MM.1S (cell line): ENCODE measurements around the gene FLYWCH2.

Experiments
- EZH2 ChIP-seq: fragments of 300-600 bp; sonication (generic); optimal IDR thresholded peaks from 2 replicates; pipeline ENCODE3; 2017; ENCODE audit warnings: low read depth, mild to moderate bottlenecking, antibody characterized with exemption, low read length, mixed read lengths
- EZH2phosphoT487 ChIP-seq: fragments of 300-600 bp; sonication (generic); IDR thresholded peaks from 2 replicates; pipeline ENCODE4 v1.6.1; 2018; ENCODE audit warnings: antibody characterized with exemption, low read length
- TF ChIP-seq, protein P1 (sequence below): fragments of 300-600 bp; sonication (generic); IDR thresholded peaks from 2 replicates; pipeline ENCODE4 v1.5.1; 2016; ENCODE audit warnings: antibody characterized with exemption, low read length, mixed read lengths

GRCh38 chr16:2834968-2835367 is 48.0 kb upstream of the FLYWCH2 start:
- TF ChIP-seq, protein P1, sequence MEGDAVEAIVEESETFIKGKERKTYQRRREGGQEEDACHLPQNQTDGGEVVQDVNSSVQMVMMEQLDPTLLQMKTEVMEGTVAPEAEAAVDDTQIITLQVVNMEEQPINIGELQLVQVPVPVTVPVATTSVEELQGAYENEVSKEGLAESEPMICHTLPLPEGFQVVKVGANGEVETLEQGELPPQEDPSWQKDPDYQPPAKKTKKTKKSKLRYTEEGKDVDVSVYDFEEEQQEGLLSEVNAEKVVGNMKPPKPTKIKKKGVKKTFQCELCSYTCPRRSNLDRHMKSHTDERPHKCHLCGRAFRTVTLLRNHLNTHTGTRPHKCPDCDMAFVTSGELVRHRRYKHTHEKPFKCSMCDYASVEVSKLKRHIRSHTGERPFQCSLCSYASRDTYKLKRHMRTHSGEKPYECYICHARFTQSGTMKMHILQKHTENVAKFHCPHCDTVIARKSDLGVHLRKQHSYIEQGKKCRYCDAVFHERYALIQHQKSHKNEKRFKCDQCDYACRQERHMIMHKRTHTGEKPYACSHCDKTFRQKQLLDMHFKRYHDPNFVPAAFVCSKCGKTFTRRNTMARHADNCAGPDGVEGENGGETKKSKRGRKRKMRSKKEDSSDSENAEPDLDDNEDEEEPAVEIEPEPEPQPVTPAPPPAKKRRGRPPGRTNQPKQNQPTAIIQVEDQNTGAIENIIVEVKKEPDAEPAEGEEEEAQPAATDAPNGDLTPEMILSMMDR = no peak
- TF ChIP-seq EZH2phosphoT487 (no peak), EZH2 (no peak)
